Fibroblast of skin of right biceps (primary cell): ENCODE measurements around the gene SRSF5.

ENCODE experiments used
- DNase-seq: peaks from one replicate; pipeline ENCODE4 v3.0.0-alpha.2; 2013

SRSF5 gene

GRCh38 chr14:69772082-69773017 is 5.4 kb downstream of the SRSF5 start:
- no peak for DNase-seq

DNA sequence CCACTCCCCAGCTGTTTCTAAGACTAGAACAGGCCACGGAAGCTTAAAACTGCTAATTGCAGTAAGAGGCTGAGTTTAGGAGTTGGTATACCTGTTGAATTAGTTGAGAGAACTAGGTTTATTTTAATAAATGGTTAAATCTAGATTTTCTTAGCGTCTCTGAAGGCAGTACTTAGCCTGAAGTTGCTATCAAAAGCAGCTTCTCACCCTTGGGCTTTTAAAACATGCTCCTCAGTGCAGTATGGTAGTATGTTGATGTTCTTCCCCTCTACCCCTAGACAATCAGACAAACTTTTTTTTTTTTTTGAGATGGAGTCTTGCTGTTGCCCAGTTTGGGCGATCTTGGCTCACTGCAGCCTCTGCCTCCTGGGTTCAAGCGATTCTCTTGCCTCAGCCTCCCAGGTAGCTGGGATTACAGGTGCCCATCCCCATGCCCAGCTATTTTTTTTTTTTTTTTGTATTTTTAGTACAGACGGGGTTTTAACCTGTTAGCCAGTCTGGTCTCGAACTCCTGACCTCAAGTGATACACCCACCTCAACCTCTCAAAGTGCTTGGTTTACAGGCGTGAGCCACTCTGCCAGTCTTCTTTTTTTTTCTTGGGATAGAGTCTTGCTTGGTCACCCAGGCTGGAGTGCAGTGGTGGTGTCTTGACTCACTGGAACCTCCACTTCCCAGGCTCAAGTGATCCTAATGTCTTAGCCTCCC is 6.8 kb downstream of the SRSF5 start:
- no peak for DNase-seq

- no peak for DNase-seq
Measured at GRCh38 chr14:69775012-69775411, 8.1 kb downstream of the SRSF5 start.

GRCh38 chr14:69776875-69777453 is 10.0 kb downstream of the SRSF5 start:
- DNase-seq = no peak

GRCh38 chr14:69779088-69779487 is 12.1 kb downstream of the SRSF5 start:
- DNase-seq = no peak

DNA sequence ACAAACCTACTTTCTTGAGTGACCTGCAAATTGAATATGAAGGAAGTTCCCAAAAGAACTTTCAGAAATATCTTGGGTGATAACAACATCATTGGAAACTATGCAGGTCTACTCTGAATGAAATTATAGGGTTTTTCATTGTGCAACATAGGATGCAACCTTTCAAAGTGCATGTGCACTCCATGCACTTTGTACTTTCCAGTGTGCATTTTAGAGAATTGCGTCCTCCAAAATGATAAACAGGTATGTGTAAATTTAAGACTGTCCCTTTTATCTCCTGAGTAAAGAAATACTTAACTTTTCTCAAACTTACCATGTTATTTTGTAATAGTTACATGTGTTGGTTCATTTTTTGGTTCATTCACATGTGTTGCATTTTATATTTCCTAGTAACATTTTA is 13.2 kb downstream of the SRSF5 start:
- no peak for DNase-seq

GRCh38 chr14:69780952-69781351 is 14.0 kb downstream of the SRSF5 start:
- no peak for DNase-seq

- DNase-seq = no peak
Measured at GRCh38 chr14:69784942-69785341, 18.0 kb downstream of the SRSF5 start.

DNA sequence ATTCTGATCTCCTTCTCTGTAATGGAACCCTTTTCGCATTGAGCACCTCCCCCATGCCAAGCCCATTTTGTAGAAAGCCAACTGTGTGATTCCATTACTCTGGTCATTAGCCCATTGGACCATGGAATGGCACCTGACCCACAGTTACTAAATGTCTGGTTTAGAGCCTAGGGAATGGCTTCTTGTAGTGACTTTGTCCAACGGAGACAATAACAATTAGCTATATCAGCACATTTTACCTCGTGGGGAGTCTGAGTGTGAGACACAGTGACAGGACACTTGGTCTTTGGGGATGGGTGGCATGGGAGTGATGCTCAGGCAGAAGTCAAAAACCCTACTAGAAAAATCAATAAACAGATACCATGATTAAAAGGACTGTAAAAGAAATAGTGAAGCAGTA is 19.7 kb downstream of the SRSF5 start:
- no peak for DNase-seq

GRCh38 chr14:69789118-69789640 is 22.2 kb downstream of the SRSF5 start:
- DNase-seq = no peak

GRCh38 chr14:69792887-69793421 is 26.0 kb downstream of the SRSF5 start:
- no peak for DNase-seq

DNA sequence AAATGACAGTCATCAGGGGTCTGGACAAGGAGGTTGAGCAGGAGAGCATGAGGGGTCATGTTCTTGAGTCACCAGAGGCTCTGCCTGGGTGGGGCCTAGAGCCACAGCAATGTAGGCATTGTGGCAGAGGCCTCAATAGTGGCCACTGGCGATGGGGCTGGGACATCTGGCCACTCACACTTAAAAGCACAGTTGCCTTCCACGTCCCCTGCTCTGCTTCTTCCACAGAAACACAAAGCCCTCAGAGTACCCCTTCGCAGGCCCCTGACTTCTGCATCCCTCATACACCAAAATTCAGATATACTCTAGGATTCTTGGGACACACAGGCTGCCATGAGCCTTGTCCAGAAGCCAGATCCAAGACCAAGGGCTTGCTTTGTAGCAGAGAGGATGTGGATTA is 27.8 kb downstream of the SRSF5 start:
- no peak for DNase-seq

- no peak for DNase-seq
Measured at GRCh38 chr14:69795691-69796090, 28.7 kb downstream of the SRSF5 start.

- no peak for DNase-seq
Measured at GRCh38 chr14:69796797-69797500, 30.0 kb downstream of the SRSF5 start, which contains the start of gene SLC10A1. Gene SLC10A1, minus strand, starts transcription at chr14:69797241. Its CDS starts 86 bp downstream, at chr14:69797155.

GRCh38 chr14:69797573-69798338 is 30.8 kb downstream of the SRSF5 start:
- no peak for DNase-seq

DNA sequence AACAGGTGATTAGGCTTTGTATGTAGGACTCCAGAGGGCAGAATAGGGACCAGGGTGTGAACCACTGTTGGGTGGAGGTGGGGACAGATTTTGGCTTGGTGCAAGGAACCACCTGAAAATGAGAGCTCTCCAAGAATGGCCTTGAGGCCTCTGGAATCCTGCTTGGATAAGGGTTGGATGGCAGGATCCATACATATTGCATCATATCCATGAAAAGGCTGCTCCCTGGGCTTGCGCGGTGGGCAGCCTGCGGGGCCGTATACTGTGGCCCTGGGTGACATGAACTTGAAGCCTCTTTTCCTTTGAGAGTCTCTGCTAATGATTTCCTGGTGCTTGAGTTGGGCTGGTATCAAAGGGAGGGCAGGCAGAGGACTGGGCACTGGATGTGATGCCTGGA is 31.4 kb downstream of the SRSF5 start:
- no peak for DNase-seq

GRCh38 chr14:69803753-69804152 is 36.8 kb downstream of the SRSF5 start:
- DNase-seq = no peak

- DNase-seq = no peak
Measured at GRCh38 chr14:69804902-69805301, 38.0 kb downstream of the SRSF5 start.

DNA sequence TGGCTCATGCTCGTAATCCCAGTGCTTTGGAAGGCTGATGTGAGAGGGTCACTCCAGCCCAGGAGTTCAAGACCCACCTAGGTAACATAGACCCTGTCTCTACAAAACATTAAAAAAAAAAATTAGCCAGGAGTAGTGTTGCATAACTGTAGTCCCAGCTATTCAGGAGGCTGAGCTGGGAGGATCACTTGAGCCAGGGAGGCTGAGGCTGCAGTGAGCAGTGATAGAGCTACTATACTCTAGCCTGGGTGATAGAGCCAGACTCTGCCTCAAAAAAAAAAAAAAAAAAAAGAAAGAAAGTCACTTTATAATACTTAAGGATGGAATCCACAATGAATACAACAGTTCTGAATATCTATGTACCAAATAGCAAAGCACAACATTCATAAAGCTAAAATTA is 40.2 kb downstream of the SRSF5 start:
- no peak for DNase-seq

- DNase-seq = no peak
Measured at GRCh38 chr14:69808919-69809808, 42.2 kb downstream of the SRSF5 start.
